Measurements from ENCODE around the gene CNOT3. TPM values are rescaled to one million over a fixed set of nuclear protein-coding genes. Genes with fewer than 3 reads are reported as not detected.
A peak's percentile ranks its signal among the peaks of the same experiment; 100 is the strongest.

CNOT3 gene
- total and polyA plus RNA-seq, 9 of the 15 experiments (the other 6 are each of a cell fraction or from before 2014, with no cell fraction given) = 0.27 to 60.4 (median 9.9) TPM

- Histone ChIP-seq H3K9me3 (replicated peaks; ENCODE audit: control insufficient read depth, insufficient read depth, low read depth, low read length) (no peaks in the 10 kb centered on the region), H3K9ac (ENCODE audit: insufficient read depth in 1 of 2, low read depth in 2 of 2, low read length in 2 of 2) (peak within 1 kb of the TSS; percentile 84 to 94), H2AFZ (ENCODE audit: low read depth, low read length) (peak within 1 kb of the TSS; percentile 97), H3K4me1 (replicated peaks in 1 of 2; ENCODE audit: control insufficient read depth in 2 of 2, insufficient read depth in 2 of 2, low read length in 2 of 2) (peaks cover 21 to 42% of the 10 kb centered on the region in 2 experiments), H3K4me2 (ENCODE audit: insufficient read depth, low read length) (peak within 1 kb of the TSS; percentile 95), H4K20me1 (replicated peaks; ENCODE audit: control insufficient read depth, insufficient read depth, low read length) (0 out of 2 replicates have a peak, but pooled peaks cover 3% of the 10 kb centered on the region), H3K79me2 (ENCODE audit: control insufficient read depth, insufficient read depth, low read length) (peaks cover 18% of the 10 kb centered on the region; the same call in 2 of the 3 replicates), H3K36me3 (ENCODE audit: control insufficient read depth, insufficient read depth, low read length) (peaks cover 38% of the 10 kb centered on the region), H3K27ac (ENCODE audit: extremely low read depth, low read depth, low read length) (peak within 1 kb of the TSS; percentile 93), H3K9me1 (ENCODE audit: control insufficient read depth, insufficient read depth, low read length) (no peaks in the 10 kb centered on the region), H3K27me3 (ENCODE audit: control insufficient read depth in 2 of 2, insufficient read depth in 2 of 2, low read length in 2 of 2) (no peaks in the 10 kb centered on the region), H3K4me3 (peak within 1 kb of the TSS; percentile 69)
- no TSS peak for BruUV-seq (replicated peaks)
- in situ Hi-C loops (cut with MboI) (loop anchor here (5.0 kb wide), 1 partner anchor 68 kb away; no protein-coding TSS in a partner anchor), intact Hi-C loops (cut with micrococcal nuclease) (loop anchor here (1.0 kb wide), 1 partner anchor 22 kb away; the partner anchor contains the start of gene CNOT3)
- ATAC-seq (peak; percentile 89), FAIRE-seq (peak; percentile 100), DNase-seq (ENCODE audit: extremely low read depth in 1 of 4, low spot score in 3 of 4) (peak; percentile 95 to 100 (median 98))
- ChIA-PET CTCF (ENCODE audit: low intra/inter-chr PET ratio) (no interaction called here), POLR2A (interaction anchor here (0.6 to 3.1 kb wide), 11 partner anchors 9 to 98 kb away, joined by 3 to 18 read pairs (median 5); partner anchors contain the start of genes CNOT3, LILRB5, MBOAT7 and PRPF31)
- under 1% methylated on average over 59 of the region's 72 CpGs for WGBS (ENCODE audit: insufficient coverage, low coverage, missing lambda C conversion rate)
- TF ChIP-seq HMGN3 (IDR thresholded peaks at IDR 0.05; ENCODE audit: borderline replicate concordance, extremely low read depth, insufficient read length, low read depth, low read length) (peak; percentile 73), BRD9 (IDR thresholded peaks at IDR 0.05; ENCODE audit: low read depth, partially characterized antibody) (no peak), ZNF699 (CRISPR knock-in tag; IDR thresholded peaks at IDR 0.05; ENCODE audit: insufficient replicate concordance) (no peak), RHOXF2B (CRISPR knock-in tag; conservative IDR thresholded peaks at IDR 0.05) (no peak), IFI16 (CRISPR knock-in tag; IDR thresholded peaks at IDR 0.05) (no peak), ATF6 (CRISPR knock-in tag; IDR thresholded peaks at IDR 0.05) (no peak), ZFP30 (CRISPR knock-in tag; IDR thresholded peaks at IDR 0.05; ENCODE audit: borderline replicate concordance) (no peak), CBX3 (IDR thresholded peaks at IDR 0.05; ENCODE audit: borderline replicate concordance in 1 of 2, low read length in 2 of 2) (peak in 1 of 2 experiments; percentile 60; a peak in 1 of 3 replicates), VEZF1 (CRISPR knock-in tag; IDR thresholded peaks at IDR 0.05) (peak; percentile 100), BRD4 (IDR thresholded peaks at IDR 0.05) (no peak), HDAC6 (IDR thresholded peaks at IDR 0.05; ENCODE audit: low read depth, low read length) (no peak), PTRF (tag; IDR thresholded peaks at IDR 0.05) (no peak), ZNF766 (CRISPR knock-in tag; conservative IDR thresholded peaks at IDR 0.05) (peak; percentile 60; the same call in 1 of the 2 replicates), RNF2 (IDR thresholded peaks at IDR 0.05) (0 out of 2 replicates have a peak, but pooled peaks have one; percentile 58)
These were observed 22.0 kb downstream of the CNOT3 start, which contains the start of gene LENG1 for GRCh38 chr19:54159352-54160181. TSS of gene LENG1 (minus strand) at chr19:54159721. CDS start at chr19:54159695, 26 bp downstream.

Measured in K562 (cell line).